A172 (cell line): ENCODE results near the gene PPT2. TPM values are rescaled to one million over a fixed set of nuclear protein-coding genes. Genes with fewer than 3 reads are reported as not detected.
"Not testable (repeated sequence)": the region's sequence is repeated elsewhere in the genome, so short reads cannot be mapped to it uniquely, and the experiment has no call there.

Experiments used
- DNase-seq: peaks from one replicate; pipeline ENCODE4 v3.0.0-alpha.2; 2015; ENCODE audit warnings: low spot score
- total RNA-seq: library from RNA; depleted of rRNA; stranded (reverse); fragments of >200 nt; shearing (Covaris generic); gene quantifications from 2 replicates; pipeline ENCODE4 v1.2.3, GENCODE V29; 2014

PPT2 gene
- total RNA-seq, 1 experiment from 2014 or later = 7.7 TPM

DNA sequence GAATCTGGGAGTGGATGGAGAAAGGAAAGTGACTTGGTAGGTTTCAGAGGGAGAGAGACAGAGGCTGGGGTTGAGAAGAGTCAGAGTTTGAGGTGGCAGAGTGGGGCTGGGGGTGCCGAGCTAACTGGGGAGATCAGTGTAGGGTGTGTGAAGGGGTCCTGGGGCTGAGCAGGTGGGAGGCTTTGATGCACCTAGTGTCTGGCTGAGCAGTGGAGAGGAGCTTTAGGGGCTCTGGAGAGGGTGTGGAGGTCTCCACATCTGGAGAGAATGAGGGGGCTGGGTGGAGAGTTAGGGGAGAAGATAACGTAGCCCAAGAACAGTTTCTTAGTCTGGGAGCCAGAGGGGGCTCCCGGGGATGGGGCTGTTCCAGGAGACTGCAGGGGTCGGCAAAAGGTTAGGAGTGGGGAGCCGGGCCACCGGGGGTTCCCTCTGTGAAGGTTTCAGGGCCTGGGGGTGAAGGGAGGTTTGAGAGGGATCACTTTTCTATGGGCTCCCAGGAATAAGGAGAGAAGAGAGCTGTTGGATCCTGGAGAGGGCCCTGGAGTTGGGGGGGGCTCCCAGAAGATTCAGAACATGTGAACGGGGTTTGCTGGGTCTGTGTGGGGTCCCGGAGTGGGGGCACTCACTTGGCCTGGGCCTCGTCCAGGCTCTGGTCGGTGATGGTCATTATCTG is 35.3 kb downstream of the PPT2 start:
- no peak for DNase-seq

DNA sequence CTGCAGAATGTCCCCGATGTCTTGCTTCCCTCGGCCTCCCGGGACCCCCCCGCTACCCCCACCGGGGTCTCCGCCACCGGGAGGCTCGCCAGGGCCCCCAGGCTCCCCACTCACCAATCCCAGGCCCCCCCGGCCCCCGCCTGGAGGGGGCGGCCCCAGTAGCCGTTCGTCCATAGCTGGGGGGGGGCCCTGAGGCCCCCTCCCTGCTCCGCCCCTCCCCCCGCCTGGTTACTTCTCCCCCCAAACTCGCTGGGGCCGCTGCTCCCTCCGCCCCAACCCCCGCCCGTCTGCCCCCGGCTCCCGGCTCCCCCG is 35.8 kb downstream of the PPT2 start:
- DNase-seq = no peak

DNA sequence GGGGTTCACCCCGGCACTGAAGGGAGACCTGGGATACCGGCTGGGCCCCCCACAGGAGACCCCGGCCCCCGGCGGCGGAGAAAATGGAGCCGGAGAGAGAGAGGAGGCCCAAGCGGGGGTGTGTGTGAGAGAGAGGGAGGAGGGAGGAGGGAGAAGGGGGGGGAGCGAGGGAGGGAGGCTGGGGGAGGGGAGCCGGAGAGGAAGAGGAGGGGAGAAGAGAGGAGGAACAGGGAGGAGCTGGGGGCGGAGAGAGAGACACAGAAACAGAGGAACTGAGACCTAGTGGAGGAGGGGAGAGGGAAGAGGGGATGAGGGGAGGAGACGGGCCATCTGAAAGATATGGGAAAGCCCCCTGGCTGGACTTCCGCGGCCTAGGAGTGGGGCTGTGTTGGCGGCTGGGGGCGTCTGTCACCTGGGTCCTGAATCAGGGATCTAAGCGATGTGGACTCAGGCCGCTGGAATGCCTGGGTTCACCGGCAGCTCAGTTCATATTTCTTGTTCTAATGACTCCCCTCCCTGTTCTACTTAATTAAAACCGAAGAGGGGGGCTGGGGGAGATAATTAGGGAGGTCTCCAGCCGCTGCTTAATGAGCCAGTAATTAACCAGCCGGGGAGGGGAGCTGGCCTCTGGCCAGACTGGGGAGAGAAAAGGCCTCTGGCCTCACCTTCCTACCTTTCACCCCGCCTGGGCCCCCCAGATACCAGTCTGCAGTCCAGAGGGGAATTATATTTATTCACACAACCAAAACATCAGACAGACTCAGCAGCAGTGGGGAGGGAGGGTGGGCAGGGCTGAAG is 36.3 kb downstream of the PPT2 start, which contains the start of gene PBX2:
PBX2 (minus strand) TSS at position 149 of the 798 bp plus-strand sequence. CDS start 287 bp downstream, outside the sequence.
- peak; percentile 88 for DNase-seq

DNA sequence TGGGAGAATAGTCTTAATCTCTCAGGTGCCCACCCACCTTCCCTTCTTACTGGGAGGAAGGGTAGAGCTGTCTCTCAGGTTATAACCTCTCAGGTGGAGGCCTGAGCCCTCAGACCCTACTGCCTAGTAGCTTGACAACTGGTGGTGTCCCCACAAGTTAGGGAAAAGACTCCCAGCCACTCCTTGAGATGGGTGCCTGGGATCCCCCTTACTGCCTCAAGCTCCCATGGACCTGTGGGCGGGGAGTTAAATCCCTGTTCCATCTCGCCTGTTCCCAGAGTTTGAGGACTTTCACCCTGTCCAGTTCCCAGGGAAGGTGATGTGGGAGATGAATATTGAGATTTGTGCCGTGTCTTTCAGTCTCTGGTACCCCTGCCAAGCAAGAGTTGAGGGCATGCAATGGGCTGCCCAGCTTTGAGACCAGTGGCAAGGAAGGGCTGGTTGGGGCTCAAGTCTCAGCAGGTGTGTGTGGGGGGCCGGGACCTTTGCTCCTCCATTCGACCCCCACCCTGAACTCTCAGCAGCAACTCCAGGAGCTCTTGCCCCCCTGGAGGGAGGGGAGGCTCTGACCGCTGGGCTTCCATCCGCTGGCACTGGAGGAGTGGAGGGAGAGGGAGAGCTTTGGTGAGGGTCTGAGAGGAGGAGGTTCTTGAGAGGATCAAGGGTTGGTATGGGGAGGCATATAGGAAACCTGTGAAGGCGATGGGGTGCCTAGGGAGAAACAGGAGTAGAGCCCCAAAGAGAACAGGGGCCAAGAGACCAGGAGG is 37.2 kb downstream of the PPT2 start:
- DNase-seq = no peak

DNA sequence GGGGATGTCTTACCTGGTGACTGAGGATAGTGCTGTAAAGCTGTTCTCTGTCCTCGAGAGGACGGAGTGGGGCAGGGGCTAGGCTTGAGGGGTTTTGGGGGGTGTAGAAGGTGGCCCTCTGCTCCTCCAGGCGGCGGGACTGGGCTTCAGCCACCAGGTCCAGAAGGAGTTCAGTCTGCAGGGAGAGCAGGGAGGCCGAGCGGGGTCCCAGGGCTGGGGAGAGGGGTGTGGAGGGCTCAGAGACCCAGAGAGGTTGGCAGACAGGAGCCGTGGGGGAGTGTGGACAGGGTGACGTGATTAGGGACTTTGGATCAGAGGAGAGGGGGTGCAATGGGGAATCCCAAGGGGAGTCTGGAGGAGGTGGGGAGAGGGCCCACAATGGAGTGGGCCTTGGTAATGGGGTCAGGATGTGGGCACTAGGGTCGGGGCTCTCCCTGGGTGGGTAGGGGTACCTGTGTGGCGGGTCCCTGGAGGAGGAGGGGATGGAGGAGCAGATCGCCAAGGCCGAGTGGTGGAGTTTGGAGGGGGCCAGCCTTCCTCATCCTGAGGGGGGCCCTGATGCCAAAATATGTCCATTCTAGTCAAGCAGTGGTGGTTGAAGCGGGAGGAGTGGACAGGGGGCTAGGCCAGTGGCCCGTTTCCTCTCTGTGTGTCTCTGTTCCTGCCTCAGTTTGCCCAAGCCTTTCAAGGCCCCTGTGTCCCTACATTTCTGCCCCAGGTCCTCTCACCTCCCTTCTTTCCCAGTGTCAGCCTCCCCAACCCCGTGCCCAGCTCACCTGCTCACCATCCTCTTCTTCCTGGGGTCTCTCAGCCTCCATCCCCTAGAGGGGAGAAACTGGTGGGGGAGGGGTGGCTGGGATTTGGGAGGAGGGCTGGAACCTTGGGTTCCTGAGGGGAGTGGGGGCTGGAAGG is 38.0 kb downstream of the PPT2 start:
- no peak for DNase-seq

DNA sequence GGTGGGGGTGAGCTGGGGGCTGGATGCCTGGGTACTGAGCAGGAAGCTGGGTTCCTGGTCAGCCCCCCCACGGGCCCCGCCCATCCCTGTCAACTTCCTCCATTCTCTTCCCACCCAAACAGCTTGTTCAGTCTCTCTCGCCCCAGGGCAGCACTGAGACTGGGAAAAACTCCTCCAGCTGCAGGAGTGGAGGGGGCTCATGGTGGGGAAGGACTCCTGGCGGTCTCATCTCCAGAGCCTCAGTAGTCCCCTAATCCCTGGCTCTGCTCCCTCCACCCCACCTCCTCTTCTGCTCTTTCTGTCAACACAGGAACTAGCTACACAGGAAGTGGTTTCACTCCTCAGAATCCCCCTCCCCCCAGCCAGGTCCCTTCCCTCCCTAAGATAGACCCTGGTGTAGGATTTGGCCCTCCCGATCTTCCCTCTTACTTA is 38.7 kb downstream of the PPT2 start, which contains the start of gene GPSM3:
GPSM3 (minus strand) TSS at position 36 of the 432 bp plus-strand sequence. CDS start 130 bp downstream, outside the sequence.
- peak; percentile 32 for DNase-seq

DNA sequence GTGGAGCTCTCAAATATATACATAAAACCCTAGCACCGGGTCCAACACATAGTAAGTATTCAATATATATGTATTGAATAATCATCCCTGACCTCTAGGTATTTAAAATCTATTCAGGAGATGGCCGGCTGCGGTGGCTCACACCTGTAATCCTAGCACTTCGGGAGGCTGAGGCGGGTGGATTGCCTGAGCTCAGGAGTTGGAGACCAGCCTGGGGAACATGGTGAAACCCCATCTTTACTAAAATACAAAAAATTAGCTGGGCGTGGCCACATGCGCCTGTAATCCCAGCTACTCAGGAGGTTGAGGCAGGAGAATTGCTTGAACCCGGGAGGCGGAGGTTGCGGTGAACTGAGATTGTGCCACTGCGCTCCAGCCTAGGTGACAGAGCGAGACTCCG is 39.2 kb downstream of the PPT2 start:
- not testable (repeated sequence) for DNase-seq

DNA sequence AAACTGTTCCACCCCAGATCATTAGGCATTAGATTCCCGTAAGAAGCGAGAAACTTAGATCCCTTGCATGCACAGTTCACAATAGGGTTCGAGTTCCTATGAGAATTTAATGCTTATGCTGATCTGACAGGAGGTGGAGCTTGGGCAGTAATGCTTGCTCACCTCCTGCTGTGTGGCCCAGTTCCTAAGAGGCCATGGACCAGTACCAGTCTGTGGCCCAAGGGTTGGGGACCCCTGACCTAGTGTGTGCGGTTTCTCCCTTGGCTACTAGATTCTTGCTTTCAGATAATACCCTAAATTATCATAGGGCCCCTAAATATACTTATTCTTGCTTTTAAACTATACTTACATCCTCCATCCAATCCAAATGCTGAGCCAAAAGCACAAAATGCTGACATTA is 40.4 kb downstream of the PPT2 start:
- DNase-seq = no peak

DNA sequence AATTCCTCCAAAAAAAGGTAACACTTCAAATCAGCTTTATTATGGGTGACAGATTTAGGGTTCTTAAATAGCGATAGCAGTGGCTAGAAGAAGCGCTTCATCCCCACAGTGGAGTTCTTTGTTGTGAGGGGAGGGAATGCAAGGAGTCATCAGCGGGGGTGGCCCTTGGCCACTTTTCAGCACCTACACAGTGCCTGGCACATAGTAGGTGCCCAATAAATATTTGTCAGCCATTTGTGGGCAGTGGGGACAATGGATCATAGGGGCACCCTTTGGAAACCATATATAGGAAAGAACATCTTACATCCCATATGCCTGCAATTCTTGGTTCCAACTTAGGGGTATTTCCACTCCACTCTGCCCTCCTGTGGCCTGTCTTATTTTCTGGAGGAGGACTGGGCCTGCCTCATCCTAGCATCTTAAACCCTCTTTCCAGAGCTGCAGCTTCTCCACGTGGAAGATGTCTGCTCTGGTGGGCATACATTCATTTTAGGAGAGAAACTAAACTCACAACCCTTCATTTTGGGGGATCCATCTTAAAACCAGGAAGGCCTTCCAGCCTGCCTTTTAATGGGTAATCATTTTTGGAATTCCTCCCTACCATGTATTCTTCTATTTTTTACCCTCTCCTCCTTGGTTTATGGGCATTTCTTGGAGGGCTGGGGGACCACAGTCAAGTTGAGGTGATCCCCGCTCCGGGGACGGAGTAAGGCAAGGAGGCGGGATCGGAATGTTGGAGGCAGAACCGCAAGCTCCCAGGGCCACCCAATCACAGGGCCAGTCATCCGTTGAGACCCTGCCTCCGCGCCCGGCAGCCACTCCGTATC is 41.1 kb downstream of the PPT2 start:
- peak; percentile 59 for DNase-seq

DNA sequence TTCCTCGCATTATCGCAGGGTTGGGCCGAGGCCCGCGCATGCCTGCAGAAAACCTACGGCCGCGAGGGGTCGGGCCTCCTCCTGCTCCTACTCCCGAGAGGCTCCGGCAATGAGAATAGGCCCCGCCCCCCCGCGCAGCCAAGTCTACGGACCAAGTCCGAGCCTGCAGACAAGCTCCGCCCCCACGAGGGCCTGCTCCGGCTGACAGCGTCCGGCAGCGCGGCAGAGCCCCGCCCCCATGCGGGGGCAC is 41.6 kb downstream of the PPT2 start:
- peak; percentile 99 for DNase-seq

DNA sequence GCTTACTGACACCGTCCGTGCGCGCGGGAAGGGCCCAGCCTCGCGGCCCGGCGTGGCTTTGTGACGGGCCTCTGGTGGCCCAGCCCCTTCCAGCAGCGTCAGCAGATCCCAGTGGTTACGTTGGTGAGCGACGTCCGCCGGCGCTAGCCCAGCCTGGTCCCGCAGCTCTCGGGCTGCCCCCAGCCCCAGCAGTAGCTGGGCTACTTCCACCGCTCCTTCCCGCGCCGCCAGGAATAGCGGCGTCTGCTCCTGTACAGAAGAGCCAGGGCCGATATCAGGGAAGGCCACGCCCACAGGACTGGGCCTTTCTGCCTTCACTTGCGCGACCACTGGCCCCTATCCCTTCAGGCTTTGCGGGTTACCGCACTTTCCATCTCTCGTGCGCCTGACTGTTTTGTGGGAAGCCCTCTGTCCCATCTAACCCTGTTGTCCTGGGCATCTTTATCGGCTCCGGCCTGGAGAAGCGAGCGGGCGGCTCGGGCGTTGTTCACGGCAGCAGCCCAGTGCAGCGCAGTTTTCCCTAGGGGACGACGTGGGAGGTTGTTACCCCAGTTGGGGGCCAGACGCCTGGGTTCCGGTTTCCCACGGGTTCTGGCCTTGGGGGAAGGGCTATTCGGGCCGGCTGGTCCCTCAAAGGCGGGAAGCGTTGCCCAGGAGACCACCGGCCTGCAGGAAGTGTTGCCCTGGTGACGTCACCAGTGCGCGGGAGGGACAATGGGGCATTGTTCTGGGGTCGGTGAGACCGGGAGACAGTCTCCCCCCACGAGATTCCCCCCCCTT is 42.2 kb downstream of the PPT2 start:
- DNase-seq = peak; percentile 74

DNA sequence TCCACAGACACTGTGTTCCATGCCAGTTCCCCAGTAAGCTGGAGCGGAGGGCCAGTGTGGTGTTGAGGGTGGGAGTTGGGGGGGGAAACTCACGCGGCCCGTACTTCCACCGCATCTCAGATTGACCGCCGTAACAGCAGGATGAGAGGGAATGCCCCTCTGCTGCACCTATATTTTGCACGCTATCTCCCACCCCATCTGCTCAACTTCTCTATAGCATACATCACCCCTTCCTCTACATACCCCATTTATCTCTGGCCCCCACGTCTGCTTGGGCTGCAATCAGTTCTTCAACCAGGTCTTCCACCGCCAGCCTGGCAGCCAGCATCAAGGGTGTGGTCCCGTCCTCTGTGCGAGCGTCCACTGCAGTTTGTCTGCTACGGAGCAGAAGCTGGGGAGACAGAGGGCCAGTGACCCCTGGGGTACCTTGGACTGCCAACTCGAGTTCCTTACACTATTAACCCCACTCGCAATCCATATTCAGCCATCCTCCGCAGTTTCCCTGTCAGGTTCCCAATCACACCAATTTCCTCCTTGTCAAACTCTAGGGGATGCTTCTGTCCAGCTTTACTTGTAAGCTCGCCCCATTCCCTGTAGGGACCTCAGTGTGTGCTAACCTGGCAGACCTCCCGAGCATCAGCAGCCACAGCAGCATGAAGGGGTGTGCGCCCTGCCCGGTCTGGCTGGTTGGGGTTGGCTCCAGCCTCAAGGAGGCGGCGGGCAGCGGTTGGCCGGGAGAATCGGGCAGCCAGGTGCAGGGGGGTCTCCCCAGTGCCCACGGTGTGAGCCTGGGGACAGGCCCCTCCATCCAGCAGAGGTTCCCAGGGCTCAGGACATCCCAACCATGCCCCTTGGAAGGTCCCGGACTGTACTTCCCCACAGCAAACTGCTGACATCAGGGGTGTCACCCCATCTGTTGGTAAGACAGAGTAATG is 43.0 kb downstream of the PPT2 start:
- DNase-seq = no peak

DNA sequence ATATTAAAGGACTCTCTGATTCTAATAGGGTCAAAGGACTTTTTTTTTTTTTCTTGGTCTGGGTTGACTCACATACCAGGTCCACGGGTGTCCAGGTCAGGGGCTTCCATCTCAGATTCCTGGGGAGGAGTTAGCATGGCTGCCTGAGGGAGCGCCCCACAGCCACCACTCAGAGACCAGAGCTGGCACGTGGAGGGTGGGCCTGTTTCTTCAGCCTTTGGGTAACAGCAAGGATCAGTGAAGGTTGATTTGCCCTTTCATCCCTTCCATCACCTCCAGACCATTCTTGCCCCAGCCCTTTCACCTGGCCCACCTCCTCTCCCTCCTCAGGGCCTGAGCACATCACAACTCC is 44.4 kb downstream of the PPT2 start:
- DNase-seq = no peak

DNA sequence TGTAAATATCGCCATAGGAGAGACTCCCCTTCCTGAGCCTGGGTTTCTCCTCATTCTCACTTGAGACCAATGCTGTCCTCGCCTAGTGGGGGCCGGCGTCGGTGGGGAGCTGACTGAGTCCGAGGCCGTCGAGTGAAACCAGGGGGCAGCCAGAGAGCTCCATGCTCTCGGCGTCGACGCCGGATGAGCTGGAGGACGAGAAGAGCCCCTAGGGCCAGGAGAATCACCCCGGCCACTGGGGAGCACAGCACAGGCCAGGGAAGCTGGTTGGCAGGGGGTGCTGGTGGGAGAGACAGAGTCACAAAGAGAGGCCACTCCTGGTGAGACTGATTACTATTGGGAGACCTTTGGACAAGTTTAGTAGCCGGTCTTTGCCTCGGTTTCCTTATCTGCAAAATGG is 44.9 kb downstream of the PPT2 start:
- no peak for DNase-seq

DNA sequence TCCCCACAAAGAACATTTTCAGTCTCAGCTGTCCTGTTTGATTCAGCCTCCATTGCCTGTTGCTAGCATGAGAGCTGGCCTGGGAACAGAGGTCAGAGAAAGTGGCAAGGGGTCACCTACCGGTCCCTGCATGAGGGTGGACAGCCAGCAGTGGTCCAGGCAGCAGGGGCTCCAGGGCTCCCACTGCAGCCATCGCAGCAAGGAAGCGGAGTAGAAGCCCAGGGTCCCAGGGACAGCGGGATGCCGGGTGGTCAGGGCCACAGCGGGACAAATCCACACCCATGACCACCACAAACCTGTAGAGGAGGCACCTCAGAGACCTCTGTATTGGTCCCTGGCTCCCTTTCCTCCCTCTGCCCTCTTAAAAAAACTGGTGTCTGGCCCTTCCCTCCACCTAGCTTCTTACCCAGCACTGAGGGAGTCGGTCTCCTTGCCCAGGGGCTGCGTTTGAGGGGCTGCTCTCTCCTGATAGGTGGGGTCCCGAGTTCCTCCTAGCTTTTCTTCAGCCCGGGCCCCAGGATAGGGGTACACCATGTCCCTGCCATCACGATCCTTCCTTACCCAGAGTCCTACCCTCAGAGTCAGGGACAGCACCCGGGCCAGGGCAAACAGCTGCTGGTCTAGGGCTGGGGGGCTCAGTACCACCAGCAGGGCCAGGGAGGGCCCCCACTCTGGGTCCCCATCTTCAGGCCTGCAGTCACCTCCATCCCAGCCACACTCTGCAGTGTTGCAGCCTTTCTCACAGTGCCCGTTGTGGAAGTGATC is 47.0 kb downstream of the PPT2 start:
- DNase-seq = no peak

DNA sequence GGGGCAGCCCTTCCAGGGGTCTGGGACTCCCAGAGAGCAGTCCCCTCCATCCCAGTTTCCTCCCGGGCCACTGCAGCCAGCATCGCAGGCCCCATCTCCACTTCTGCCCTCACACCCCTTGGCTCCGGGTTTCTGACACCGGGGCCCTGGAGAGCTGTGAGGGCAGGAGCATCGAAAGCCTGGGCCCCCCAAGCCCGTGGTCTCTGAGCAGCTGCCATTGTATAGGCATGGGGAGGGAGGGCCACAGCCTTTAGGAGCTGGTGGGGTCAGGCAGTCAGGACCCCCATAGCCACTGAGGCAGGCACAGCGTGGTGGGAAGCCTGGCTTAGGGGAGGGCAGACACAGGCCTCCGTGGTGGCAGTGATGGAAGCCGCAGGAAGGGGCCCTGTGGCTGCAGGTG is 48.2 kb downstream of the PPT2 start:
- no peak for DNase-seq

DNA sequence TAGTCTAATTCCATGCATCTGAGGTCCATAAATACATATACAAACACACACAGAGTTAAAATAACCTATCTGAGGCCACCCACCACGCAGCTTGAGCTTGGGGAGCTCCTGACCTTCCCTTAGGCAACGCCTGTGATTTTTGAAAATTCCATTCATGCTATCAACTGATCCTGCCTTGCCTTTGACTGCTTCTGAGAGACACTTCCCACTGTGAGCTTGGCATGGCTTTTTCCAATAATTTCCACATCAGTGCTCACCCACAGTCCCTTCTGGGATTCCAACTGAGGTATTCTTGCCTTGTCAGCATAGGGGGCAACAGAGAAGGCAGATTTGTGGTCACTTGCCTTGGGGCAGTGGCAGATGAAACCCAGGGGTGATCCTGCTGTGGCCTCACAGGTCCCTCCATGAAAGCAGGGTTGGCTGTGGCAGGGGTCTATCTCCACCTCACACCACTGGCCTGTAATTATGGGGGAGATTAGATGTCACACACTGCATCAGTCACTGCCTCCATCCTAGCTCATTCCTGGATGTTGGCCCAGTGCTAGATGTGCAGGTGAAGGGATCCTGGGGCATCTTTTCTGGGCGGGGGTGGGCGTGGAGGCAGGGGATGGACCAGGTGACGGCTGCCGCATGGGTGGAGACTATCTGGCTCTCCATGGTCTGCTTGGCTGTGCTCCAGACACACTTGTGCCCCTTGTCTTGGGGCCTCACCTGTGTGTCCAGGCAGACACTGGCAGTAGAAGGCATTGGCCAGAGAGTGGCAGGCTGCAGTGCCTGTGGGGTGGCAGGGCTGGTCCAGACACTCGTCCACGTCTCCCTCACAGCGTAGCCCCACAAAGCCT is 49.7 kb downstream of the PPT2 start:
- no peak for DNase-seq
